Left ventricle myocardium inferior (tissue), 1 donor: ENCODE data around the gene OTUD7B. TPM values are rescaled to one million over a fixed set of nuclear protein-coding genes. Genes with fewer than 3 reads are reported as not detected.

ENCODE experiments used
- DNase-seq: peaks from one replicate; pipeline ENCODE4 v3.0.0-alpha.2; 2020
- H3K27ac ChIP-seq: fragments of 200-600 bp; replicated peaks from 2 replicates; pipeline ENCODE4 v1.8.0; 2021
- H3K27me3 ChIP-seq: fragments of 200-600 bp; 2 replicates; pipeline ENCODE4 v1.8.0; 2021; ENCODE audit warnings: low read depth
- H3K36me3 ChIP-seq: fragments of 200-600 bp; 2 replicates; pipeline ENCODE4 v1.8.0; 2021
- H3K4me1 ChIP-seq: fragments of 200-600 bp; 2 replicates; pipeline ENCODE4 v1.8.0; 2021
- H3K4me3 ChIP-seq: fragments of 200-600 bp; 2 replicates; pipeline ENCODE4 v1.8.0; 2021; ENCODE audit warnings: mild to moderate bottlenecking, moderate library complexity
- H3K9me3 ChIP-seq: fragments of 200-600 bp; replicated peaks from 2 replicates; pipeline ENCODE4 v1.8.0; 2021
- CTCF ChIP-seq: fragments of 200-600 bp; IDR thresholded peaks from 2 replicates; pipeline ENCODE4 v1.8.0; 2021; ENCODE audit warnings: antibody characterized with exemption, mild to moderate bottlenecking, borderline replicate concordance
- intact Hi-C: fragments of 100-400 bp; cut with micrococcal nuclease; formaldehyde crosslinking; loops from one replicate; pipeline ENCODE4 v1.11.0; 2022
- total RNA-seq: library from RNA; stranded (reverse); fragmentation: NEBNext Ultra II Directional; extraction: Animal tissue kit (Norgen Biotek cat#: 25700); gene quantifications from one replicate; pipeline ENCODE4 v1.2.1, GENCODE V29; 2021
- donor health status: DM: no; HTN: yes; CAD: no; lungs with severe emphysema.

Gene OTUD7B
- total RNA-seq, 1 donor from 2014 or later: 23.8 TPM

- H3K27ac ChIP-seq: peak overlapping the region; percentile 98
- DNase-seq: no peak
- peak overlapping the region; percentile 77 for H3K4me3 ChIP-seq
- intact Hi-C loops: no loop called here
- H3K9me3 ChIP-seq: no peaks in the 10 kb centered on the region
- H3K36me3 ChIP-seq: no peaks in the 10 kb centered on the region
- H3K4me1 ChIP-seq: peaks cover 43% of the 10 kb centered on the region
- H3K27me3 ChIP-seq: no peaks in the 10 kb centered on the region
- TF ChIP-seq CTCF: no peak
Observed at GRCh38 chr1:149888999-149889289, 121.6 kb downstream of the OTUD7B start.

- peak; percentile 59 for TF ChIP-seq CTCF
- H3K27ac ChIP-seq: peak overlapping the region; percentile 98
- intact Hi-C loops: no loop called here
- peaks cover 49% of the 10 kb centered on the region for H3K4me1 ChIP-seq
- peak overlapping the region; percentile 77 for H3K4me3 ChIP-seq
- no peaks in the 10 kb centered on the region for H3K27me3 ChIP-seq
- no peaks in the 10 kb centered on the region for H3K9me3 ChIP-seq
- no peaks in the 10 kb centered on the region for H3K36me3 ChIP-seq
- DNase-seq: peak; percentile 76
Observed at GRCh38 chr1:149888247-149888998, 122.1 kb downstream of the OTUD7B start.

Other genes with a start within 250 kb of the OTUD7B start
- gene FCGR1A, start 228.0 kb downstream of the OTUD7B start, total RNA-seq: 1.2 TPM
- 19.4 TPM for gene BOLA1, start 111.2 kb downstream of the OTUD7B start, total RNA-seq
- gene SV2A, start 92.9 kb downstream of the OTUD7B start, total RNA-seq: 0.44 TPM
- gene SF3B4, start 82.9 kb downstream of the OTUD7B start, total RNA-seq: 25.3 TPM
- 4.9 TPM for gene MTMR11, start 73.8 kb downstream of the OTUD7B start, total RNA-seq
- gene VPS45, start 57.0 kb upstream of the OTUD7B start, total RNA-seq: 54.4 TPM
- gene PLEKHO1, start 139.2 kb upstream of the OTUD7B start, total RNA-seq: 49.4 TPM
- gene ANP32E, start 225.4 kb upstream of the OTUD7B start, total RNA-seq: 29.3 TPM
- 3.1 TPM for gene CA14, start 247.0 kb upstream of the OTUD7B start, total RNA-seq